NCI-H1417 (cell line): ENCODE data around the gene ABCA4.

ENCODE experiments used
- DNase-seq, 3 experiments: peaks; one replicate each; lab custom pipeline; 2025; lab: John Stamatoyannopoulos, UW

Gene ABCA4

GRCh38 chr1:94122201-94122970, 1.4 kb upstream of the ABCA4 start:
- DNase-seq, result no peak

DNA sequence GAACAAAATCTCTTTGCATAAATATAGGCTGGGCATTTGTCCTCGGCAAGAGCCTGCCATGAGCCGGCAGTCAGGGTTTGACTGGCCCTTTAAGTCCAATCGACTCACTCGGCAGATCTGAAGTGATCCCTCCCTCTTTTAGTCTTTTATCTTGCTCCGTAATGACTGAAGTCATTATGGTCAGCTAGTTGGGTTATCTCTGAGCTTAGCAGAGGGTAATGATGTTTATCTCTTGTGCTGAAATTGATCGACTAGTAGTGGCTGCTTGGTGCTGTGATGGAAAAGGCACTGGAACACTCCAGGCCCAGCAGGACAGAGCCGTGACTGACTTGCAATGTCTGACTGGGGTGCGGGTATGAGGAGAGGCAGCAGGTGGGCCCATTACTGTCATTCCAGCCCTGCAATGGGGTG, 468 bp upstream of the ABCA4 start:
- no peak for DNase-seq

DNA sequence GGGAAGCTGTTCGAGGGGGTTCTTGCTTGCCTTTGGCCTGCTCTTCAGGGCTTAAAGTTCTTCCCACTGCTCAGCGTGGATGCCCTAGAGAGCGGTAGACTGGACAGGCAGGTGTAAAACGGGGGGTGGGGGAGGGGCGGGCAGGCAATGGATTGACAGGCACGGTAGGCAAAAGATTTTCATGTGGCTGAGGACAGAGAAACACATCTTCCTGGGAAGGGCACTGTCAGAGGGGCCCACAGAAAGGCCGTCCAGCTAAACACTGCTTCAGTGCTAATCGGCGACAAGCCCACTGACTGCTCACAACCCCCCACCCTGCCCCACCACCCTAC, 412 bp downstream of the ABCA4 start:
- no peak for DNase-seq

DNA sequence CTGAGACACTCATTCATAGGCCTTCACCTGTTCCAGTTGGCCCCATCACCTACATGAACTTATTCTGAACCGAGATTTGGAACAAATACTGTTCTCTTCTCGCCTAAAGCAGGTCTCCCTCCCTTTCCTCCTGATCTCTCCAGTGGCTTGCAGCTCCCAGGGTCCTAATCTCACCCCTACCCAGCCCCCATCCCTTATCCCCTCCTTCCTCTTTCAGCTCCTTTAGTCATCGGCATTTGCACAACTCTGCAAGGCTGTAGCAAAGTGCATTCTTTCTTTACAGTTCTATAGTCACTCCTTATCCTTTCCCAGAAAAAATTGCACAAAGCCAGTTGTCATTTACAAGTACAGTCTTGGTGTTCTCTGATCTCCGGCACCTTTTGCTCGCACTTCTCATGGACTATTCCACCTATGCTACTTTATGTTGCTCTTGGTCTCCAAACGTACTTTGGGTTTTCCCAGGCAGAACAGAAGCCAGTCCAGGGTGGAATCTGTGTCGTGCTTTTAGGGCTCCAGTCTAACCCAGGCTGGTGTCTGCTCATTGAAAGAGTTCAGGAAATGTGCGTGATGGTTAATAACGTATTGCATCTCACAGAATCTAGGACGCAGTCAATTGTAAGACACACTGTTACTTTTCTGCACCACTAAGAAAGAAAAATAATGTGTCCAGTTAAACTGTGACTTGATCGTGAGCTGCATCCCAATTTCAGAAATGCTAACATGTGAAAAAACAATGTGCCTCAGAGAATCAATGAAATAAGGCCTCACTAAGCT, 965 bp downstream of the ABCA4 start:
- DNase-seq, result no peak

DNA sequence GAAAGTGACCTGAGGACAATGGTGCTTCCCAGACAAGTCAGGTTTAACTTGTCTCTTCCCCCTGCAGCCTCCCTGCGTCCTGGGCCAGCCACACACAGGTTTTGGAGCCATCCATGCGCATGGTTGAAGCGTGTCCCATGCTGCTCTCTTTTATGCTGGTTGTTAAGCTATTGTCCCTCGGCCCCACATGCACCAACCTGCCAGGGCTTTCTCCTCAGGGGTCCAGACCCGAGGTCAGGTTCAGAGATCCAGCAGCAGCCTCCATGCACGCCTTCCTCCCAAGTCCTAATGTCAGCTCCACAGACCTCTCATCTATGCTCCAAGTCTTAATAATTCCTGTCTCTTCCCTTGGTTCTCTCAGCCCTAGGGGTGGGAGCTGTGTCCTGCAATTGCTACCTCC, 1.6 kb downstream of the ABCA4 start:
- DNase-seq, result no peak

DNA sequence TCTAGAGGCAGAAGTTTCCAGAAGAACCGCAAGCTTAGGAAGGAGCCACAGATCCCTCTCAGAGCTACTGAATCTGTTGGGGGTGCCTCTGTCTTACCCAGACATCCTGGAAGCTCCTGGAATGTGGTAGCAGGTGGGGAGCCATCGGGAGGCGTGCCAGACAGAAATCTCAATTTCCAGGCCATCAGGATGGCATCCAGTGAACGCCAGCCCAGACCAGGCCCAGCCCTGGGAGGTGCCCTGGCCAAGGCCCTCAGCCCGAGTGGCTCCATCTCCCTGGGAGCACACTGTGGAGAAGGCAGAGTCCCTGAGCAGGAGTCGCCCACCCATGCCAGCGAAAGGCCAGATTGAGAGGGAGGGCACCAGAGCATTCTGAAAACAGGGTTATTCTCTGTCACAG, 2.5 kb downstream of the ABCA4 start:
- no peak for DNase-seq

DNA sequence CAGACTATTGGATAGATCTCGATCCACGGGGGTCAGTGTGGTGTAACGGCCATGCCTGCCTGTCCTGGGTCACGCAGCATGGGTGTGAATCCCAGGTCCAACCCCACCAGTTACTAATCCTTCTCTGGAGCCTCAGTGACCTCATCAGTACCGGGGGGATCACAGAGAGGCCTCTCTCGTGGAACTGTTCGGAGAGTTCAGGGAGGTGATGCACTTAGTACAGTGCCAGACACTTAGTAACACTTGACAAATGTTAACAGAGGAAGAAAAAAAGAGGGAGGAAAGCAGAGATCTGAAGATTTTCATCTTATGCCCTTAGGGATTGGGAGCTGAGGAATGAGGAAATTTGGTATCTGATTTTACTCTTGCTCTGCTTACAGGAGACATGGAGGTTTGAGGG, 2.9 kb downstream of the ABCA4 start:
- DNase-seq, result no peak

DNA sequence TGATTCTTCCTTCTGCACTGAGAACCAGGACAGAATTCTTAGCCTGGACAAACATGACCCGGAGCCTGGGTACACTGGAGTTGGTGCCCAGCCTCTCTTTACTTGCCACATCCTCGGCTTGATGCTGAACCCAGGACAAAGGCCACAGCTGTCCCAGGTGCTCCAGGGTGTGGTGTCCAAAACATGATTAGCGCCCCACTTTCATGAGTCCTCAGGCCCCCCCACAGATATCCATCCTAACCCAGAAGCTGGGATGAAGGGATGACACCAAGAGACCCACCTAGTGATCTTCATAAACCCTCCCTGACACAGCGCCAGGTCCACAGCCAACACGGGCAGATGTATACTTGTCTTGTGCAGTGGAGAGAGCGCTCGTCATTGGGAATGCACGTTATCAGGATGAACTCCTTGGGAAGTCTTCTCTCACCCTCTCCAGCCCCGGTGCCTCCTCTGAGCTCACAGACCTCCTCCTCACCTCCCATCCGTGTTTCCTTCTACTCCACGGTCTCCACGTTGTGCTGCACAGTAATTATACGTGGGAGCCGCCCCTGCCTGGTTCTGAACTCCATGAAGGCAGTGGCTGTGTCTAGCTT, 3.6 kb downstream of the ABCA4 start:
- no peak for DNase-seq

- DNase-seq, result no peak
Measured at GRCh38 chr1:94115900-94116436, 5.0 kb downstream of the ABCA4 start.

DNA sequence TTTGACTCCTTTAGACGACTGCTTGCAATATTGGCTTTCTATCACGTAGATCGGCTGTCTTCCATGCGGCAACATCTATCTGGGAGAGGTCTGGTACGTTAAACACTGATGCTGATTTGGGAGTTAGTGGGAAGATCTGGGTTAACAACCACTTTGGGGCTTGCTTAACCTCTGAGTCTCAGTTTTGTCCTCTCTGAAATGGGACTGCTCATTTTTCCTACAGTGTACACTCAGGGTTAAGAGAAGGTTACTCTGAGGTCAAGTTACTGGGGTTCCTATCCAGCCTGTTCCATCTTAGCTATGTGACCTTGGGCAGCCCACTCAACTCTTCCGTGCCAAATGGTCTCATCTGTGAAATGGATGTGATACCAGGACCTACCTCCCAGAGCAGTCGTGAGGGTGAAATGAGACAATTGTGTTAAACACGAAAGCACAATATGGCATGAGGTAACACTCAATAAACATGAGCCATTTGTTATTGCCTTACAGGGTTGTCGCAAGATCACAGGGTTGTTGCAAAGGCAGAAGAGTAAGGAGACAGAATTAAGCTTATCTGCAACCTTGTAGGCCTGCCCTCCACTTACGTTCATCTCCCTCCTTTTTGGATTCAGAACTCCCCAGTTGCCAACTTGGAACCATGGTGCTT, 5.6 kb downstream of the ABCA4 start:
- DNase-seq, result no peak

- DNase-seq, result no peak
Measured at GRCh38 chr1:94113589-94114226, 7.2 kb downstream of the ABCA4 start.

DNA sequence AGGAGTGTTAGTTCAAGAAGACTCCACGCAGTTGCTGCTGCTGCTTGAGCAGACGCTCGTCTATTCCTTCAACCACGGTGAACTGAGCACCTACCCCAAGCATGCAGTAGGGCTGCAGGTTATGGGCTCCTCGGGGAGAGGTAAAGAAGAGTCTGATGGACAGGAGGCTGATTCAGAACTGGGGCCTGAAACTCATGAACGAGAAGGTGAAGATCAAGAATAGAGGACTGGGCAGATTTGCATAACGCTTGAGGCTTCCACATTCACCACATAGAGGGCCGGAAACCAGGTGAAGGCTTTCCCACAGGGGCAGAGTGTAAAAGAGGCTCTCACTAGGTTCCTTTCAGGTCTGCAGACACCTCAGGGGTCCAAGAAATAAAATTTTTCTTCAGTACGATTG, 9.1 kb downstream of the ABCA4 start:
- no peak for DNase-seq

DNA sequence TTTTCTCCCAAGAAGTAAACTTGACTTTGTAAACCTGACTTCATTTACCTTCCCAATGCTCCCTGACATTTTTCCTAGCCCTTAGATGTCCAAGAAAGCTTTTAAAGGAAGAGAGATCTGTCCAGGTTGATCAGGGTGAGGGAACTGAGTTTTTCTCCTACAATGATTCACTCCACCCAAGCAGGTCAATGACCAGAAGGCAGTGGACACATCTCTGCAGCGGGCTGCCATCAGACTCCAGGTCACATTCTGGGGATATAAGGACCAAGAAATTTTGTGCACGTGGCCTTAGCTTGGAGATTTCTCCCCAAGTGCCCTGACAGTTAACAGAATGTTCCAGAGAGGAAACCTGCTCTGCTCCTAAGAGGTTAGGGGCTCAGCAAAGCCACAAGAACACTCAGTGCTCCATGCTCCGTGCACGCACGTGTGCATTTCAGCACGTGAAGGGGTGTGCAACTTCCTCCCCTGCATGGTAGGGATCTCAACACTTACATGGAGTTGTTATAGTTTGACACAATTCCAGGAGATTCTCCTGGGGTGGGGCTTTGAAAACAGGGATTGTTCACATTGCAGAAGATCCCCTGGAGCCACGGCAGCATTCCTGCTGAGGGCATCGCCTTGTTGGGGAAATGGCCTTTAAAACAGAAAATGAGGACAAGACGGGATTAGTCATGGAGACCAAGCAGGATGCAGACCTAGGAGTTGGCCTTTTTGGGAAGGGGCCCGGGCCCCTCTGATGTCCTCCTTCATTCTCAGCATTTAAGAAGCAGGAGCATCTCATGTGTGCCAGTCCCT, 9.8 kb downstream of the ABCA4 start:
- no peak for DNase-seq

GRCh38 chr1:94110021-94110761, 10.8 kb downstream of the ABCA4 start:
- DNase-seq, result no peak

DNA sequence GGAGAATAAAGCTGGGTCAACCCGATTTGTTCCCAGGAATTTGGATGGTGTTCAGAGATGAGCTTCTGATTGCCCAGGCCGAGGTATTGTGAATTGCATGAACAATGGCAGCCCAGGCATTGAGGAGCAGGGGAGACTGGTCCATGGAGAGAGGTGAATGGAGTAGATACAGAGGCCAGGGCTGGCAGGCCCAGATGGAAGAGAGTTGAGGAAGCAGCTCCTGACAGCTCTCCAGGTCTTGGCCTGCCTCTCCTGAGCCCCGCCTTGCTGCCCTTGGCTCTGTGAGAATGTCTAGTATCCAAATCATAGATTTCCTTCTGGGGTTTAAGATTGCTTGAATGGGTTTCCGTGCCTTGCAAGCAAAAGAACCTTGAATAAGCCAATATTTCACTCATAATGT, 11.5 kb downstream of the ABCA4 start:
- DNase-seq, result no peak

GRCh38 chr1:94107141-94107540, 13.8 kb downstream of the ABCA4 start:
- no peak for DNase-seq

GRCh38 chr1:94106716-94107115, 14.2 kb downstream of the ABCA4 start:
- no peak for DNase-seq

DNA sequence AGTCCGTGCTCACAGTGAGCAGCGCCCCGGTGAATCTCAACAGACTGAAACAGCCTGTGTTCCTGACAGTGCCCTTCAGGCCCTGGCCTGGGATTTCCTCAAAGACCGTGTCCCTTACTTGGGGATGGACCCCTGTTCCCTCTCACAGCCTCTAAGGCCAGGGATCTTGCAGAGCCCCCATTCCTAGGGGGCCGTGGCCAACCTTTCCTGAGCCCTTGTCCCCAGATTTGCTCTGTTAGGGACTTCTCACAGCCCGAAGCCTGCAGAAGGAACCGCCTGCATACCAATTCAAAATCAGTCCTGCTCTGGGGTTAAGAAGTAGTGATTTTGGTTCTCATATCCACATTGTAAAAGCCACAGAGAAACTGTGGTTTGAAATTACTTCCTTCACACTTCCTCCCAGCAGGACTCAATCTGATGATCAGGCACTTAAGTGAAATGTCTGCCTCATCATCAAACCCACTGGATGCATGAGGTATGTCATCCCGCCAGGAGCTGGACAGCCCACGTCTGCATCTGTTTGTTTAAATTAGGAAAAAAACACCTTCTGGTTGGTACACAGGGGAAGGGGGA, 14.9 kb downstream of the ABCA4 start:
- DNase-seq, result no peak

- DNase-seq, result no peak
Measured at GRCh38 chr1:94105581-94105952, 15.4 kb downstream of the ABCA4 start.
